Measurements from ENCODE around the gene KDF1.
"Not testable (repeated sequence)": the region's sequence is repeated elsewhere in the genome, so short reads cannot be mapped to it uniquely, and the experiment has no call there.

KDF1 gene

DNA sequence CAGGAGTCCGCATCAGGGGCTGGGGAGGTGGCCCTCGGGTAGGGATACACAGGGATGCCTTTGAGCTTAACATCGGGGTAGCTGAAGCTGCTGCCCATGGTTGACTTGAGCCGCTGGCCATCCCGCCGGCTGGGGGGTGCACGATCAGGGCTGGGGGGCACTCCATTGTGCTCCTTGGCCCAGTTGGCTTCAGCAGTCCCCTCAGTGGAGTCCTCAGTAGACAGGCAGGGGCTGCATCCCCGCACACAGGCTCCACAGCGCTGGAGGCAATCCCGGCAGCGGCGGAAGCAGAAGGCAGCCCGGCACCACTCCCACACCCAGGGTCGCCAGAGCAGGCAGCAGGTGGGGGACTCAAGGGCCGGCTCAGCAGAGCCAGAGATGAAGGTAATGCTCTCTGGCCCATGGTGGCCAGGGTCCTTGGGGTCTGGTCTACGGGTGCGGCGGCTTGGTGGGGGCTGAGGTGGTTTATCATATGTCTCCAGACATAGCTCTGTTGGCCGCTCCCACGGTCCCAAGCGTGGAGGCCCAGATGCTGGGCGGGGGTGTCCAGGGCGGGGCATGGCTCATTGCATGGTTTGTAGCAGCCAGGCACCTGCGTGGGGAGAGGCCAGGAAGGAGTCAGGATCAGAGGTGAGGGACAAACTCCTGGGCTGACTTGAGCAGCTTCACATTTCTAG lies 8.3 kb downstream of the KDF1 start:
- ChIA-PET POLR2A (no interaction called here), CTCF (no interaction called here)
- no peak overlapping the region for H3K4me3 ChIP-seq (ENCODE audit: low read depth, low read length)
- DNase-seq (ENCODE audit: low read depth, low spot score) = no peak
- TF ChIP-seq, protein P1, sequence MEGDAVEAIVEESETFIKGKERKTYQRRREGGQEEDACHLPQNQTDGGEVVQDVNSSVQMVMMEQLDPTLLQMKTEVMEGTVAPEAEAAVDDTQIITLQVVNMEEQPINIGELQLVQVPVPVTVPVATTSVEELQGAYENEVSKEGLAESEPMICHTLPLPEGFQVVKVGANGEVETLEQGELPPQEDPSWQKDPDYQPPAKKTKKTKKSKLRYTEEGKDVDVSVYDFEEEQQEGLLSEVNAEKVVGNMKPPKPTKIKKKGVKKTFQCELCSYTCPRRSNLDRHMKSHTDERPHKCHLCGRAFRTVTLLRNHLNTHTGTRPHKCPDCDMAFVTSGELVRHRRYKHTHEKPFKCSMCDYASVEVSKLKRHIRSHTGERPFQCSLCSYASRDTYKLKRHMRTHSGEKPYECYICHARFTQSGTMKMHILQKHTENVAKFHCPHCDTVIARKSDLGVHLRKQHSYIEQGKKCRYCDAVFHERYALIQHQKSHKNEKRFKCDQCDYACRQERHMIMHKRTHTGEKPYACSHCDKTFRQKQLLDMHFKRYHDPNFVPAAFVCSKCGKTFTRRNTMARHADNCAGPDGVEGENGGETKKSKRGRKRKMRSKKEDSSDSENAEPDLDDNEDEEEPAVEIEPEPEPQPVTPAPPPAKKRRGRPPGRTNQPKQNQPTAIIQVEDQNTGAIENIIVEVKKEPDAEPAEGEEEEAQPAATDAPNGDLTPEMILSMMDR (IDR thresholded peaks at IDR 0.05; ENCODE audit: insufficient read depth, low read length, missing control alignments) = no peak

DNA sequence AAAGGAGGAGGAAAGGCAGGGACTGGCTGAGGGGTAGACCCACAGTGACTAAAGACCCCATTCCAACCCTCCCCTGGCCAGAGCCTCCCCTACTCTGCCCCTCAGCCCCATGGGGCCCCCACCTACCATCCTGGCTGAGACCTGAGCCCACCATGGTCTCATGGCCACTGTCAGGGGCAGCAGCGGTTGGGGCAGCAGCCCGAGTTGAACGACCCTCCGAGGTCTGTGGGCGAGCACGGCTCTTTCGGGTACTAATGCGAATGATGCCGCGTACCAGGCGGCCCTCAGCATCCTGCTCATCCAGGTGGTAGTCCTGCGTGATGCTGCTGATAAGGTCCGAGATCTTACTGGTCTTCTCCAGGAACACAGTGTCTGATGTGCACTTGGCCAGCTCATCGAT lies 9.1 kb downstream of the KDF1 start:
- no peak overlapping the region for H3K4me3 ChIP-seq (ENCODE audit: low read depth, low read length)
- TF ChIP-seq, protein P1 (IDR thresholded peaks at IDR 0.05; ENCODE audit: insufficient read depth, low read length, missing control alignments) = no peak
- no peak for DNase-seq (ENCODE audit: low read depth, low spot score)
- CTCF ChIA-PET = interaction anchor here (0.6 to 1.3 kb wide), 2 partner anchors 17 to 46 kb away, joined by 3 to 4 read pairs; no protein-coding TSS in a partner anchor
- POLR2A ChIA-PET = no interaction called here

DNA sequence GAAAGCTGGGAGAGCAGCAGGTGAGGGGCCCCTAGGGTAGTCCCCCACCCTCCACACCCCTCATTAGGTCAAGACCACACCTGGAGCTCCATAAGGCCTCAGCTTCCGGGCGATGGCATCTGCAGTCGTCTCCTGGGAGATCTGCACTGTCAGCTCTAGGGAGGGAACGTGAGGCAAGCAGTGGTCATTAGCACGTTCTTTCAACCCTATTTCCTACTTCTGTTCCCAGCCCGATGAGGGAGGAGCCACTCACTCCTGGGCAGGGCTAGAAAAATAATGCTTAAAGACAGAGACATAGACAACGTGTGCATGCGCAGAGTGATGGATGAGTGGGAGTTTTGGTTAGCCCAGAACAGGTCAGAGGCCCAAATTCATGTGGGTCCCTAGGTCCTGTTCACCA lies 9.7 kb downstream of the KDF1 start:
- ChIA-PET POLR2A (no interaction called here), CTCF (interaction anchor here (1.3 kb wide), 1 partner anchor 46 kb away, joined by 3 read pairs; no protein-coding TSS in a partner anchor)

DNA sequence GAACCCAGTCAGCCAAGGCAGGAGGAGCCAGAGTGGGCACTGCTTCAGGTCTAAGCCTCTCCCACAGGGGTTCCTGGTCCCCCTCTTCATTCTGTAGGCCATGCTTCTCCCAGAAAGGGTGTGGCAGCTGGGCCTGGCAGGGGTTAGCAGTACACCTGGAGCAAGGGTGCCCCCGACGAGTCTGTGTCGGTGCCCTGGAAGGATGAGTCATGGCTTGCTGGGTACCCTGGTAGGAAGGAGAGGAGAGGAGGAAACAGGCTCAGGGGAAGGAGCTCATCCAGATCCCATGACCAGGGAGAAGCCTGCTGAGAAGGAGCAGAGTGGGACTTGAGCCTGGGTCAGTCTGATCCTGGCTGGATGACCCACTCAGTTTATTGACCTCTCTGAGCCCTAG lies 10.3 kb downstream of the KDF1 start:
- no peak for DNase-seq (ENCODE audit: low read depth, low spot score)
- ChIA-PET POLR2A (interaction anchor here (0.6 kb wide), 1 partner anchor 363 kb away, joined by 3 read pairs; no protein-coding TSS in a partner anchor), CTCF (interaction anchor here (2.7 kb wide), 1 partner anchor 17 kb away, joined by 7 read pairs; no protein-coding TSS in a partner anchor)
- TF ChIP-seq, protein P1 (IDR thresholded peaks at IDR 0.05; ENCODE audit: insufficient read depth, low read length, missing control alignments) = no peak
- H3K4me3 ChIP-seq (ENCODE audit: low read depth, low read length) = no peak overlapping the region

More for the DNA sequence above, 9.7 kb downstream of the KDF1 start:
- H3K4me3 ChIP-seq (ENCODE audit: low read depth, low read length) = no peak overlapping the region
- TF ChIP-seq, protein P1 (IDR thresholded peaks at IDR 0.05; ENCODE audit: insufficient read depth, low read length, missing control alignments) = no peak
- DNase-seq (ENCODE audit: low read depth, low spot score) = no peak

DNA sequence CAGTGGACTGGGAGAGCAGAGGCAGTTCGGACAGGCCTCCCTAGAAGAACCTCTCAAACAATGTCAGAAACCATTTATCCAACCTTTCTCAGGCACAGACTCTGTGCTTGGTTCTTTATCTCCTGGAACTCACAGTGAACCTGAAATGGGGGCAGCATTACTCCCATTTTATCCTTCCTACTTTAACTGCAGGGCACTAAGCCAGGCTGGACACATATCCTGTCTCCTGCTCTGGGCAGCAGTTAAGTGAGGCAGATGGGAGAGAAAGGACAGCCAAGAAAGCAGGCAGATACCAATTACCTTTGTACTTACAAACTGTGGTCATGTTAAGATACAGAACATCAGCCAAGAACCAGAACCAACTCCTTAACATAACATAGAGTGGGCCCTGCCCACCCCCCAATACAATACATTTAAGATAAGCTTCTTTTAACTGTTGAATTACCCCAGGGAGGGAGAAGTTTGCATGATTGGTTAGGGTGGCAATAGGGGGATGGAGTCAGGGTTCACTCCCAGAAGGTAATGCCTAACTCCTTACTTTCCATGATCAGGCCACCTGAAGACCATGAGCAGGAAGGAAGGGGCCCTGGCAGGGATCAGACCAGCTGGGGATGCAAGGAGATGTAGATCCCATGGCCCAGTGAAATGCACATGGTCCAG lies 10.9 kb downstream of the KDF1 start:
- TF ChIP-seq, protein P1 (IDR thresholded peaks at IDR 0.05; ENCODE audit: insufficient read depth, low read length, missing control alignments) = no peak
- H3K4me3 ChIP-seq (ENCODE audit: low read depth, low read length) = no peak overlapping the region
- ChIA-PET CTCF (interaction anchor here (2.7 kb wide), 1 partner anchor 18 kb away, joined by 7 read pairs; no protein-coding TSS in a partner anchor), POLR2A (no interaction called here)
- DNase-seq (ENCODE audit: low read depth, low spot score) = no peak

DNA sequence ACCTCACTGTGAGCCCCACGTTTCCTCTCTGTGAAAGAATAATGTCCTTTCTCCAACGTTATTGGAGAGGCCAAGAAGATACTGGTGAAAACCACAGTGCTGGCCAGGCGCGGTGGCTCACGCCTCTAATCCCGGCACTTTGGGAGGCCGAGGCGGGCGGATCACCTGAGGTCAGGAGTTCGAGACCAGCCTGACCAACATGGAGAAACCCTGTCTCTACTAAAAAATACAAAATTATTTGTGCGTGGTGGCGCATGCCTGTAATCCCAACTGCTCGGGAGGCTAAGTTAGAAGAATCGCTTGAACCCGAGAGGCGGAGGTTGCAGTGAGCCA lies 11.6 kb downstream of the KDF1 start:
- H3K4me3 ChIP-seq (ENCODE audit: low read depth, low read length); DNase-seq (ENCODE audit: low read depth, low spot score); POLR2A ChIA-PET: not testable (repeated sequence)
- CTCF ChIA-PET = interaction anchor here (2.7 kb wide), 1 partner anchor 18 kb away, joined by 7 read pairs; no protein-coding TSS in a partner anchor
